Activated CD8-positive, alpha-beta memory T cell treated with anti-CD3 and anti-CD28 coated beads, Interleukin-2, amount 50 U/mL, for 4 hours (primary cell): ENCODE results near the gene MMD2.

Experiments
- DNase-seq: peaks from one replicate; pipeline ENCODE4 v3.0.0-alpha.2; 2020

MMD2 gene

GRCh38 chr7:4957847-4958476, 1.0 kb downstream of the MMD2 start:
- no peak for DNase-seq

DNA sequence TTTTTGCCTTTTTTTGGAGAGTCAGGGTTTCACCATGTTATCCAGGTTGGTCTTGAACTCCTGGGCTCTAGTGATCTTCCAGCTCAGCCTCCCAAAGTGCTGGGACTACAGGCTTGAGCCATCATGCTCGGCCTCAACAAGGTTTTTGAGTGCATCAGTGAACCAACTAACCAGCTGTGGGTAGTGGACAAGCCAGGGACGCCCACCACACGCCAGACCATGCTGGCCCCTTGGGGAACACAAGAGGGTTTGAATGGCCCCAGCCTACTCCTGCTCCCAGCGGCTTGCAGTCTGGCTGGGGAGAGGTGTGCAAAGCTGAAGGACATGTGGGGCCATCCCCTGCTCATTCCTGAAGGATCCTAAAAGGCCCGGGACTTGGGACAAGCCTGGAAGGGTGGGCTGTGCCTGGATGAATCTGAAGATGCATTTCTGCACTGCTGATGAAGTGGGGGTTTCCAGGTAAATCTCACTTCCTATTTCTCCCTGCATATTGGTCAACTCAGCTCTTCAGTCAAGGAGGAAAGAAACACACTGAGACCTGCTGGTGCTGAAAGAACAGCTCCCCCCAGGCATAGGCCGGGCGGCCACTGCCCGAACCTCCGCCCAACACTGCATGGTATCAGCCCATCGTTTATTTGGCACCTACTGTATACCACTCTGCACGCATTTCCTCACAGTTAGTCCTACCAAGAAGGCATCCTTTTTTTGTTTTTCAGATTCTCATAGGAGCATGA, 6.9 kb downstream of the MMD2 start:
- no peak for DNase-seq

DNA sequence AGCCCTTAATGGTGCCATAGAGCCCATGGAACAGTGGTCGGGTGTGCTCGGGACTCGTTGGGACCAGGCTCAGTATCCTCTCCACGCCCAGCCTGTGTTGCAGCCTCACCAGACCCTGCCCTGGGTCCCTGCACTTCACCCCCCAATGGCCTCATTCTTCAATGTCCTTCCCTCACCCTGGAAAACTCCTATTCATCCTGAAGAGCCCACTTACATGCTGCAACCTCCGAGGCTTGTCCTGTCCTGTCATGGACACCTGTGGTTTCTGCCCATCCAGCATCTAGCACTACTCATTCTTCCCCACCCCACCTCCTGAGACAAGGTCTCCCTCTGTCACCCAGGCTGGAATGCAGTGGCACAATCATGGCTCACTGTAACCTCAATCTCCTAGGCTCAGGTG, 7.7 kb downstream of the MMD2 start:
- no peak for DNase-seq

GRCh38 chr7:4948402-4948801, 10.6 kb downstream of the MMD2 start:
- DNase-seq: no peak

DNA sequence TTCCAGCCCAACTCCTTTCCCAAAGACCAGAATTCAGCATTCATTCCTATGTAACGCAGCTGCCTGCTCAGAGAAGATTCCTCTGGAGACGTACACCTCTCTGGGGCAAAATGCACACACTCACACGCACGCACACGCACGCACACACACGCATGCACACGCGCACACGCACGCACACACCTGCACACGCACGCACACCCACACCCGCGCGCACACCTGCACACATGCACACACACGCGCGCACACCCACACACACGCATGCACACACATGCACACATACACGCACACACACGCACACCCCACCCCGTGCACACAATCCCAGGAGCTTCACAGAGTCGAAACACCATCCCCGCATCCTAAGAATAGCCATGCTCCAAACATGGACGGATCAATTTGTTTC, 13.0 kb downstream of the MMD2 start:
- no peak for DNase-seq

- DNase-seq: no peak
Observed at GRCh38 chr7:4944939-4945338, 14.0 kb downstream of the MMD2 start.

GRCh38 chr7:4943297-4943696, 15.7 kb downstream of the MMD2 start:
- no peak for DNase-seq

DNA sequence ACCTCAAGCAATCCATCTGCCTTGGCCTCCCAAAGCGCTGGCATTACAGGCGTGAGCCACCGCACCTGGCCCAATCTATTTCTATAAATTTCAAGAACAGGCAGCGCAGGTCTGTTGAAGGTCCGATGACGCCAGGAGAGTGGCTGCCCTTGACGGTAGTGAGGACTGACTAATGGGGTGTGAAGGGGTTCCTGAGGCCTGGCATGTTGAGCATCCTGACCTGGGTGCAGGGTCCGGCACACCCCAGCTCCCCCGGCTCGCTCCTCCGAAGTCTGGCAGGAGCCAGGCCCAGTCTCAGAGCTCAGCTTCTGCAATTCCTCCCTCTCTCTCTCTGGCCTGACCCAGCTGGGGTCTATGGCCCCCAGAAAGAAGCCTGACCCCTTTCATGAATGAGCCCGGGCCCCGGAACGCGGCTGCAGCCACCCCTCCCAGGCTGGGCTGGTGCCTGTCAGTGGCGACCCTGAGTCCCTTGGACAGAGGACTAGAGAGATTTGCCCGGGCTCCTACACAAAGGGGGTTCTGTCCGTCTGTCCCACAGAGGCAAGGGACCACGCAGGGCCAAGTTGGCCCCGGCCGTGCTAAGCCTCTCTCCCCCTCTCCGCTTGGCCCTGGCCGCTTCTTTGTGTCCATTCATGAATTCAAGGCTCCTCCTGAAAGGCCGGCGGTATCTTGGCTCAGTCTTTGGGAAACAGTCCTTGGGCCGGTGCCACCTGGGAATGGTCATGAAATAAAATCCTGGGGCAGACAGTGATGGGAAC, 18.8 kb downstream of the MMD2 start:
- DNase-seq: no peak

- no peak for DNase-seq
Observed at GRCh38 chr7:4937411-4937810, 21.6 kb downstream of the MMD2 start.

DNA sequence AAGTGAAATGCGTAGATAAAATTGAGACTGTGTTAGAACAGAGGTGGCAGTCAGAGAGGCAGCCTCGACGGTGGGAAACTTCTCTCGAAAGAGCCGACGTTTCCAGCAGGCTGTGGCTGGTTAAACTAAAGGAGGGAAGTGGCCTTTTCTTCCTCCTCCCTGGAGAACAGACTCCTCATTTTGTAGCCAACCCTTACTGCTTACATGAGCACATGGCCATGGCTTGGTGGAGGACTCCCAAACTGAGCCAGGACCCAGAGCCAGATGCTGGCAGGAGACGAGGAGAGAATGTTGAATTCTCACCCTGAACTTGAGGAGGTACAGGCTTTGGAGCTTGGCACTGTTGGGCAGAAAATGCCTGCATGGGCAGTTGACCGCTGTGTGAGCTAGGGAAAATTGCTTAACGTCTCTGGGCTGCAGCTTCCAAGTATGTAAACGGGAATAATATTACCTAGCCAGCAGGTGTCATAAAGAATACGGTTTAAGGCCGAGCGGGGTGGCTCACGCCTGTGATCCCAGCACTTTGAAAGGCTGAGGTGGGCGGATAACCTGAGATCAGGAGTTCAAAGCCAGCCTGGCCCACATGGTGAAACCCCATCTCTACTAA, 24.5 kb downstream of the MMD2 start:
- DNase-seq: no peak

- DNase-seq: no peak
Observed at GRCh38 chr7:4931943-4932342, 27.0 kb downstream of the MMD2 start.

DNA sequence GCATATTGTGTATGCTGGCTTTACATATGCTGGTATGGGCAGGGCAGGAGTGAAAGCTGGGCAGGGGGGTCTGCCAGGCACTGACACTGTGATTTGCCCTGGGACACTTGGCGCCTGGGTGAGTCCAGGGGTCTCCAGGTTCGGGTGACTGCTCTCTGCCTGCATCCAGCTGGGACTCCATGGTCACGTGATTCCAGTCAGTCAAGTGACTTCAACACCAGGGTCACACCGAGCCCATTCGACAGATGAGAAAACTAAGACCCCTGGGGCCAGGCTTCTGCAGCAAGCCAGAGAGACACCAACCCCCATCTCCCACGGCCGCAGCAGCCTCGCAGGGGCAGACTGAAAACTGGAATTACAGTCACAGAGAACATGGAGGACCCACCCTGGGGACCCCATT, 30.0 kb downstream of the MMD2 start:
- no peak for DNase-seq

GRCh38 chr7:4928445-4928844, 30.5 kb downstream of the MMD2 start:
- DNase-seq: no peak

DNA sequence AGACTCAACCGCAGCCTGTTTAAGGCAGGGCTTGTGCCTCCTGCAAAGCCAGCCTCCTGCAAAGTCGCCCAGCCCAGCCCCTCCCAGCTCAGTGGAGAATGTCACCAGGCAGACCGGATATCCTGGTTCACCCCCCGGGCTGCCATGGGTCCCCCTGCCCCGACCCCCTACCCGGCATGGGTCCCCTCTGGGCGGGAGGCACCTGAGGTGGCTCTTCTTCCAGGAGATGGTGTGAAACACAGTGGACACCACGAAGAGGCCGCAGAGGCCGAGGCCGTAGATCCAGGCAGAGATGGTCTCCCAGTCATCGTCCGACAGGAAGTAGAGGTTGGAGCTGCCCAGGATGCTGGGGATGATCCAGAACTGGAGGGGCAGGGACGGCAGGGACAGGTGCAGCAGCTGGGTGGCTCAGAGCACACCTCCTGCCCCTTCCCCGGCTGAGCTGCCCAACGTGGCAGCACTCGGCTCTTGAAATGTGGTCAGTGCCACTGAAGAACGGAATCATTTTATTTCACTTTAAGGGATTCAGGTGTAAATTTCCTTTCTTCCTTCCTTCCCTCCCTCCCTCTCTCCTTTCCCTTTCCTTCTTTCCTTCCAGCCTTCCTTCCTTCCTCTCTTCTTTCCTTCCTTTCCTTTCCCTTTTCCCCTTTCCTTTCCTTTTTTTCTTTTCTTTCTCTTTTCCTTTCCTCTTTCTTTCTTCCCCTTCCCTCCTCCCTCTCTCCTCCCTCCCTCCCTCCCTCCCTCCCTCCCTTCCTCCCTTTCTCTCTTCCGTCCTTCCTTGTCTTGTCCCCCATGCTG, 38.8 kb downstream of the MMD2 start:
- DNase-seq: no peak

GRCh38 chr7:4916113-4916512, 42.9 kb downstream of the MMD2 start:
- DNase-seq: no peak

DNA sequence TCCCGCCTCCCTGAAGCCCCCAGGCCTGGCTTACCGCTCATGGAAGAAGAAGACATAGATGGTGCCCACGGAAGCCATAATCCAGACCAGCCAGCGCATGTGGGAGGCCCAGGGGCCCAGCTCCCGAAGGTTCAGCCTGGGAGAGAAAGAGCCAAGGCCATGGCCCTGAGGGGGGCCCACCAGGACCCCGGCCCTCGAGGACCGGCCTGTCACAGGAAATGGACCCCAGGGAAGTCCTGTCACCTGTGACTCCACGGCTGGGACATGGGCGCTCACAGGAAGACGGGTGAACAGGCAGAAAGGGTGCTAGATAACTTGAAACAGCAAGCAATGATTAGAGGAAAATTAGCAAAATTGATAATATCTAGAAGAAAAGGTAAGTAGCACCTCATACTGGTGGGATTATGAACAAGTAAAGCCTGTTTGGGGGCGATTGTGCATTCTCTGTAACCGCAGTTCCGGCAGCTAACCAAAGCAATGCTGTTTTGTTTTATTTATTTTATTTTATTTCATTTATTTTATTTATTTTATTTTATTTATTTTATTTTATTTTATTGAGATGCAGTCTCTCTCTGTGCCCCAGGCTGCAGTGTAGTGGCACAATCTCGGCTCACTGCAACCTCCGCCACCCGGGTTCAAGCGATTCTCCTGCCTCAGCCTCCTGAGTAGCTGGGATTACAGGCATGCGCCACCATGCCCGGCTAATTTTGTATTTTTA, 47.7 kb downstream of the MMD2 start:
- DNase-seq: no peak

- DNase-seq: no peak
Observed at GRCh38 chr7:4906682-4907081, 52.3 kb downstream of the MMD2 start.

GRCh38 chr7:4905171-4905570, 53.8 kb downstream of the MMD2 start:
- DNase-seq: no peak

- no peak for DNase-seq
Observed at GRCh38 chr7:4904346-4904745, 54.6 kb downstream of the MMD2 start.

DNA sequence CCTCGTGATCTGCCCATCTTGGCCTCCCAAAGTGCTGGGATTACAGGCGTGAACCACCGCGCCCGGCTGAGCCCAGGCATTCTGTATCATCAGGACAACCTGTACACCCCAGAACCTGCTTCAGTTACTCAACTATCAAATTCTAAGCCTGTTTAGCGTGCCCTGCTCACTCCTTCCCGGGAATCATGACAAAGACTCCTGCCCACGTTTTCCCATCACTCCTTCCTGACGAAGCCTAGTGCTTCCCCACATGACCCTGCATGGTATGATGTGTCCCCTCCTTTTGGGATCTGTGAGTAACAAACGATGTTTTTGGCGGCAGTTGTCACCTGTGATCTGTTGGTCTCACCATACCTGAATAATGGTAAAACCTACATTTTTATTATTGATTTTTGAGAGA, 63.2 kb downstream of the MMD2 start:
- no peak for DNase-seq

- DNase-seq: no peak
Observed at GRCh38 chr7:4894482-4894881, 64.5 kb downstream of the MMD2 start.

DNA sequence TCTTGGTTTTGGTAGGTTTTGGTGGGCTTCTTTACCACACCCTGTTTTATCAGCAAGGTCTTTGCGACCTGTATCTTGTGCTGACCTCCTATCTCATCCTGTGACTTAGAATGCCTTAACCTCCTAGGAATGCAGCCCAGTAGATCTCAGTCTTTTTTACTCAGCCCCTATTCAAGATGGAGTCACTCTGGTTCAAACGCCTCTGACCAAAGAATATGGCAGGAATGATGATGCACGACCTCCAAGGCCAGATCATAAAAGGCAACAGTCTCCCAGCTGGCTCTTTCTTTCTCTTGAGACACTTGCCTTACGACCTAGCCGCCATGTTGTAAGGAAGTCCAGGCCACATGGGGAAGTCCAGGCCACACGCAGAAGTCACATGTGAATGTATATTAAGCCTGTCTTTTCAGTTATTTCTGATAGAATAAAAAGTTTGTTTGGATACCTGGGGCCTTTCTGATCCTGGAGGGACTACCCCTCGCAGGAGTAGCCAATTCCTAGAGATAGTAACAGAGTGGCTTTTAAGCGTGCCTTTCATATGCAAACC, 65.0 kb downstream of the MMD2 start:
- DNase-seq: no peak
